NCI-H2029 (cell line): ENCODE data around the gene ZSWIM2.
"Not testable (repeated sequence)": the region's sequence is repeated elsewhere in the genome, so short reads cannot be mapped to it uniquely, and the experiment has no call there.

ENCODE experiments used
- DNase-seq: peaks from one replicate; lab custom pipeline; 2025; lab: John Stamatoyannopoulos, UW

ZSWIM2 gene

GRCh38 chr2:186842373-186842772 is 6.6 kb downstream of the ZSWIM2 start:
- no peak for DNase-seq

GRCh38 chr2:186841940-186842339 is 7.0 kb downstream of the ZSWIM2 start:
- DNase-seq, result no peak

GRCh38 chr2:186835628-186836027 is 13.3 kb downstream of the ZSWIM2 start:
- no peak for DNase-seq

GRCh38 chr2:186827862-186828492 is 21.0 kb downstream of the ZSWIM2 start:
- DNase-seq, result no peak

GRCh38 chr2:186827411-186827810 is 21.6 kb downstream of the ZSWIM2 start:
- no peak for DNase-seq

- DNase-seq, result no peak
Measured at GRCh38 chr2:186822323-186822722, 26.6 kb downstream of the ZSWIM2 start.

- no peak for DNase-seq
Measured at GRCh38 chr2:186820303-186820702, 28.7 kb downstream of the ZSWIM2 start.

GRCh38 chr2:186811760-186812159 is 37.2 kb downstream of the ZSWIM2 start:
- not testable (repeated sequence) for DNase-seq

- no peak for DNase-seq
Measured at GRCh38 chr2:186806591-186806990, 42.4 kb downstream of the ZSWIM2 start.

GRCh38 chr2:186798604-186799003 is 50.4 kb downstream of the ZSWIM2 start:
- not testable (repeated sequence) for DNase-seq

- DNase-seq, result no peak
Measured at GRCh38 chr2:186784930-186785329, 64.0 kb downstream of the ZSWIM2 start.

GRCh38 chr2:186783254-186783653 is 65.7 kb downstream of the ZSWIM2 start:
- DNase-seq, result no peak

GRCh38 chr2:186780701-186781316 is 68.2 kb downstream of the ZSWIM2 start:
- DNase-seq, result no peak
